Raji (cell line): ENCODE data around the gene COLEC12.

Experiments
- POLR2A ChIP-seq: IDR thresholded peaks from 2 replicates; pipeline ENCODE4 v1.6.1; 2011; ENCODE audit warnings: low read depth, low read length, control low read depth; ENCODE audit not compliant: insufficient read depth

Gene COLEC12

DNA sequence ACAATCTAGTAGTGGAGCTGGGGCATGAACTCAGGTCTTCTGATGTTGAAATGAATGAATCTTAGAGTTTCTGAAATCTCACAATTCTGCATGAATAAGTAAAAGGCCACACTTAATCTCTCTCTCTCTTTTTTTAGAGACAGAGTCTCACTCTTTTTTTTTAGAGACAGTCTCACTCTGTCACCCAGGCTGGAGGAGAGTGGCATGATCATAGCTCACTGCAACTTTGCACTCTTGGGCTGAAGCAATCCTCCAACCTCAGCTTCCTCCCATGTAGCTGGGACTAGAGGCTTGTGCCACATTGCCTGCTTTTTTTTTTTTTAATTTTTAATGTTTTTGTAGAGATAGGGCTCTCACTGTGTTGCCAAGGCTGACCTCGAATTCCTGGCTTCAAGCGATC is 163.8 kb downstream of the COLEC12 start:
- no peak for TF ChIP-seq POLR2A

DNA sequence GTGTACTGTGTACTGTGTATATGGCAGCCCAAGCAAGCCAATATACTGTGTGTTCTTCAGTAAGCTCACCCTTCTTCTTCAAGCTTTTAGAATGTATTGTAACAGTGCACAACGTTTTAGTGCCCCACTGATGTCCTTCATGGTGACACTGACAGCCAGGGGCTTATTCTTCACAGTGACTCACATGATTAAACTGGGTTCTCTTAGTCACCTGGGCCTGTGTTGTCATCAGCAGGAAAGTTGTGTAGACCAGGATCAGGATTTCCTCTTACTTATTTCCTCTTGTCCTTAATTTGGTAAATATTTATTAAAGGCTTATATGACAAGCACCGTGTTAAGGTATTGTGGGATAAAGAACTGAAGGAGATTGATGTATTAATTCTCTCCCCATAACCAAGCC is 164.8 kb downstream of the COLEC12 start:
- TF ChIP-seq POLR2A: no peak

- TF ChIP-seq POLR2A: no peak
Measured at GRCh38 chr18:334575-335132, 165.8 kb downstream of the COLEC12 start.

DNA sequence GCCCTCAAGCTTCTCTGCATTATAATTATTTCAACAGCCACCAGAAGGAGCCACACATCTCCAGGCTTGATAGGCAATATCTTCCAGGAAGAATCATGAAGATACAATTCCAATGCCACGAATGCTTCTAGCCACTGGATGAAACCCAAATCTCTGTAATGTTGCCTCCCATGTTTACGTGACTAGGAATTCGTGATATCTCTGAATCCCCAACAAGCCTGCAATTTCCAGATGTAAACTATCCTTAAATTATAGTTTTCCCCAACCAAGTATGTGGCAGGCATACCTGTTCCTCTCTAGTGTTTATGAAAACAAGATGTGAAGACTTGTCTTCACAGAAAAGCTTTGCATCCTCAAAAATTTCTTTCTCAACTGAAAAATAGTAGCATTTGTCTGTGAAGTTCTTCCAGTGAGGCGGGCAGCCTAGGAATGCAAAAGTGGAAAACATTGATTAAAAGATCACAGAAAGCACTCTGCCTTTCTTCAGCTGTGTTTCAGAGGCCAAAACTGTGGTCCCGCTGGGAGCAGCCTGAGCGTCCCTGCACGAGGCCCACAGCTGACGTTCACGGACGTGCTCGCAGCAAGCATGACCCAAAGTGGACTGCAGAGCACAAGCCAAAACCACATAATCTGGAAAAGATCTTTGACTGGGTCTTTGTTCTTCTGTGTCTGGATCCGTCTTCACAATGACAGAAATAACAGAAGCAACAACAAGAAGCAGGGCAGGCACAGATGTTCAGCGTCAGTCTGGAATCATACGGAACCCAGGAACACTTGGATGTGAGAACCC is 167.6 kb downstream of the COLEC12 start:
- TF ChIP-seq POLR2A: no peak

- no peak for TF ChIP-seq POLR2A
Measured at GRCh38 chr18:332007-332406, 168.5 kb downstream of the COLEC12 start.

GRCh38 chr18:331221-331821 is 169.2 kb downstream of the COLEC12 start:
- TF ChIP-seq POLR2A: no peak

- no peak for TF ChIP-seq POLR2A
Measured at GRCh38 chr18:328928-329327, 171.6 kb downstream of the COLEC12 start.

GRCh38 chr18:326846-327245 is 173.7 kb downstream of the COLEC12 start:
- TF ChIP-seq POLR2A: no peak

GRCh38 chr18:323253-323622 is 177.3 kb downstream of the COLEC12 start:
- no peak for TF ChIP-seq POLR2A

DNA sequence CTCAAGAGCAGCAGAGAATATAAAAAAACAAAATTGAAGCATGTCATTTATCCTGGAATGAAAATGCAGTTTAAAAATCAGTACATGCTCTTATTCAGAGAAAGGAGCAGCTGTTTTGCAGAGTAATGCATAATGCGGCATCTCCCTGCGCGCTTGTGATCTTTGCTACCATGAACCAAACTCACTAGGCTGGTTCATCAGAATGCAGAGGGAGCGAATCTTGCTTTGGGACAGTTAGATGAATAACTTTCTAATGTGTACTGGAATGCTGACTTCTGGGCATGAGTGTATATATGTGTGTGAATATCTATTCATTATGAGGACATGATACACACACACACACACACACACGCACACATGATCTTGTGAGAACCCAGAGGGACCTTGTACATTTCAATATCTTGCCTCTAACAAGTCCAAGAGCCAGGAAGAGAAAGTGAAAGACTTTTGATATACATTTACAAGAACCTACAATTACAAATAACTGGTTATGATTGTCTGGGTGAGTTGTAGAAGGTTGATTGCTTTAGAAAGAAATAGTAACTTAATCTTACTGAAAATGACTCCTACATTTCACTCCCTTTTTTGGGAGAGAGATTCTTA is 178.5 kb downstream of the COLEC12 start:
- no peak for TF ChIP-seq POLR2A

- no peak for TF ChIP-seq POLR2A
Measured at GRCh38 chr18:320155-320554, 180.3 kb downstream of the COLEC12 start.

GRCh38 chr18:319720-320119 is 180.8 kb downstream of the COLEC12 start:
- no peak for TF ChIP-seq POLR2A

GRCh38 chr18:318791-319291 is 181.7 kb downstream of the COLEC12 start:
- no peak for TF ChIP-seq POLR2A

GRCh38 chr18:317618-318017 is 182.9 kb downstream of the COLEC12 start:
- TF ChIP-seq POLR2A: no peak

- no peak for TF ChIP-seq POLR2A
Measured at GRCh38 chr18:316393-316792, 184.1 kb downstream of the COLEC12 start.

DNA sequence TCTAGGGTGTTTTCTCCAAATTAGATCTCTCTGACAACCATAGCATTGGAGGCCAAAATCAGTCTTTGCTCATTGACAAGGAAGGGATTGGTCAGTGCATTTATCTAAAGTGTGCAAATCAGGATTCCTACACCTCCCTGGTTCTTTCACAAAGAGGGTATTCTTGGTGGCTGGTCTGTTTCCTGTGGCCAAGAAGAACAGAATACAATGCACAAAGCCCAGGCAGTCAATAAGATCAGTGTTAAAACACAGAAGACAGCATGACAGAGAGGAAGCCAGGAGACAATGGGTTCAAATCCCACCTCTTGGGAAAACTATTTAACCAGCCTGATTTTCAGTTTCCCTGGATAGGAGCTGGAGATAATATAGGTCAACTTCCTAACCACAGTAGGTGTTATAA is 186.6 kb downstream of the COLEC12 start:
- no peak for TF ChIP-seq POLR2A

GRCh38 chr18:312415-312814 is 188.1 kb downstream of the COLEC12 start:
- TF ChIP-seq POLR2A: no peak

DNA sequence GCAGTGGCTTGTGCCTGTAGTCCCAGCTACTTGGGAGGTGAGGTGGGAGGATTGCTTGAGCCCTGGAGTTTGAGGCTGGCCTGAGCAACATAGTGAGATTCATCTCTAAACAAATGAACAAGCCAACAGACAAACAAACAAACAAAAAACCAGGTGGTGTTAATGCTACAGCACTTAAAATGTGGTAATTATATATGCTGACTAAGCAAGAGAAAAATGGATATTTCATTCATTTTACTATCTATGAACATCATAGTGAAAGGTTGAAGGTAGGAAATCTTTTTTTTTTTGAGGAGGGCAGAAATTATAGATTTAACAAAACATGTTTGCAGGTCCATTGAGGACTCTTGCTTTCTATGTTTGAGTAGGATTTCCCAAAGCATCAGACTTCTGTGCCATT is 190.5 kb downstream of the COLEC12 start:
- TF ChIP-seq POLR2A: no peak
